ENCODE data around the gene SHLD2.
"Not testable (repeated sequence)": the region's sequence is repeated elsewhere in the genome, so short reads cannot be mapped to it uniquely, and the experiment has no call there.

The SHLD2 gene

DNA sequence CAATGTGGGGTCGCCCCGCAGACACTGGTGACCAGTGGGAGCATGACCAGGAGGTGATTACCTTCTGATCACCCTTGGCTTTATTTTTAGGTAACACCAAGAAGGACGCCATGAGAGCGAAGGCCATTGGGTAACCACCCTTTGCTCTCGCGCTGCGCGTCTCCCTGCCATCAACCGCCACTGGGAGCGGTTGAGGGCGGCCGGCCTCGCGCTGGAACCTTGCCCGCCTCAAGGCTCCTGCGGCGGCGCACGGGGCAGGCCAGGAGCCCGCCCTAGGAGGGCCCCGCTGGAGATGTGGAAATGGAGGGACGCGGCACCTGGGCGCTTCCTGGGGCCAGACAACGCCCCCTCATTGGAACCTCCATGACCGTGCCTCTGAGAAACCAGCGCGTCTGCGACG lies 127.8 kb downstream of the SHLD2 start:
- not testable (repeated sequence) for DNase-seq

DNA sequence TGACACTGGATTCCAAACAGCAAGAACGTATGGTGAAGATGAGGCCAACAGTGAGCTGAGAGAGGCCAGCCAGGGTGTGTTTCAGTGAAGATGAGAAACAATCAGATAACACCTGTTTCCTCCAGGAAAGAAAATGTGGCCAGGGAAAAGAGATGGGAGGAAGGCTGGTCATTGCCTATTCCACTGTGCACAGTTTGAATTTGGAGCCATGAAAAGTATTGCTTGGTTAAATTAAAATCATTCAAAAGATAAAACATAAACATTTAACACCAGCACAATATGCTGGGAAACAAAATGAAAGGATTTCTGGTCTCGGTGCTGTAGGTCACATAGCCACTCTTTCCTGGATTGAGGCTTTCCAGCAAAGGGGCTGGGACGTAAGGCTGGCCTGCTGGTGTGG lies 130.1 kb downstream of the SHLD2 start, which contains the start of gene NUTM2A:
NUTM2A (plus strand) TSS at position 301 of the 400 bp plus-strand sequence. CDS start 383 bp downstream, outside the sequence.
- not testable (repeated sequence) for DNase-seq

DNA sequence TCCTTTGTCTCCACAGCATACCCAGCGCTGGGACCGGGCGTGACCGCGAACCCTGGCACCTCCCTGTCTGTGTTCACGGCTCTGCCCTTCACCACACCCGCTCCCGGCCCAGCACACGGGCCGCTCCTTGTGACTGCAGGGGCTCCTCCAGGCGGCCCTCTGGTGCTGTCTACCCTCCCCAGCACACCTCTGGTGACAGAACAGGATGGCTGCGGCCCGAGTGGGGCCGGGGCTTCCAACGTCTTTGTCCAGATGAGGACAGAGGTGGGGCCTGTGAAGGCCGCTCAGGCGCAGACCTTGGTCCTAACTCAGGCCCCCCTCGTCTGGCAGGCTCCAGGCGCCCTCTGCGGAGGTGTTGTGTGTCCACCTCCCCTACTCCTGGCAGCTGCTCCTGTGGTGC lies 133.2 kb downstream of the SHLD2 start:
- not testable (repeated sequence) for DNase-seq

DNA sequence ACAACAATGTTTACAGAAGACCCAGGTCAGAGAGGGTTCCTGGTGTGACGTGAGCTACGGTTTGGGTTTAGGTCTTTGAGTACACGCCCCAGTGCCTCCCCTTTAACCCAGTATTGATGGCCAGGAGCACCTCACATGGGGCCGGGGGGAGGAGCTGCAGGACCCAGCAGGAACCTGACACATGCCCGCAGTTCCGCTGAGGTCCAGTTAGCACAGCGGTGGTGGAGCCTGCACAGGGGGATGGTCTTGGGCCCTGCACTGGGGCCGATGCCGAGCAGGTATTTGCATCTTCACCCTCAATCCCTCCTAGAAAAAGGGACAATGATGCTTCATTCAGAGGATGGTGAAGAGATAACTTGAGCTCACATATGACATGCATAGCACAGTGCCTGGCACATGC lies 134.2 kb downstream of the SHLD2 start:
- not testable (repeated sequence) for DNase-seq

DNA sequence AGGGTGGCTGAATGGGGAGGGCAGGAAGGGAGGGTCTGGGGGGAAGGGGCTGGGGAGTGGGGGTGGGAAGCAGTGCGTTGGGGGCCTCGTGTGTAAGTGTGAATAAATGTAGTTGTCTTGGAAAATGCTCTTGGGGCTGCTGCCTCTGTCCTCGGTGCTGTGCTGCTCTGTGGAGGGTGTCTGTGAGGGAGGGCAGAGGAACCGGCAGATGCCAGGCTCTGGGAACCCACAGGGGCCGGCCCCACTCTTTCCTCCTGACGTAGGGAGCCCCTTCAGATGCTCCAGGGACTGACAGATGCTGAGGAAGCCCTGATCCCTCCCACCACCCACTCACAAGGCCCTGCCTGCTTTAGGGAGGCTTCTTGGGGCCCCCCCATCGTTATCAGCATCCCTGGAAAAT lies 139.8 kb downstream of the SHLD2 start:
- DNase-seq, result not testable (repeated sequence)

DNA sequence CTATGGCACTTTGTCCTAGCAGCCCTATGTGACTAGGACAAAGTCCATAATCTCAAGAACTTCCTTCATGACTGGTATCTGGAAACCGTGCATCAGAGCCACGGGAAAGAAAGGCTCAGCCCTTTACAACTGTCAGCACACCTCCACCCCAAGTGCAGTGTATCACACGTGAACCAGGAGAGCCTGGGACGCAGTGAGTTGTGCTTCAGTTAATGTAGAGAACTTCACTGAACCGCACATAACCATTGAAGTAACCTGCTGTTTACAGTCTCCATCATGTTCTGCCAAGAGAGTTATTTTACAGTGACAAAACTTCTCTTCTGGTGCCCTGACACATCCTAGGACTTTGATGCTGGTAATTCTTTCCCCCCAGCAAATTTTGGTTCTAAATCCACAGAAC lies 142.2 kb downstream of the SHLD2 start:
- DNase-seq, result not testable (repeated sequence)

DNA sequence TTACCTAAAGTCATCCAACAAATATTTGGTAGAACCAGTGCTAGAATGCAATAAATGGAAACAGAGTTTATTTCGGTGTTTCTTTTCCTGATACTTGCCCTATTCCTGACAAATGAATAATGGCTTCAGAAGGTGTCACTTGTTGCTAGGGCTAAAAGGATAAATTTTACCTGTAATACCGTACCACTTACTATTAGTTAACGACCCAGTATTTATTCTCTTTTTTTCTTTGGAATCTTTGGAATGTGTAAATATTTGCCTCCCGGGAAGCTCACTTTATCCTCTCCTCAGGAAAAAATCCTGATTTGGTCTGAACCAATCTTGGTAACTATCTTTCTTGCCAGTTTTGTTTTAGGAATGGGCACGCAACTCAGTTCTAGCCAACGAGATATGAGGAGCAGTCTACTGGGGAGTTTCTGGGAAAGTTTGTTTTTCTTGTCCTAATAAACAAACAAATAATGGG lies 144.4 kb downstream of the SHLD2 start:
- not testable (repeated sequence) for DNase-seq

Measured in activated CD4-positive, alpha-beta T cell treated with anti-CD3 and anti-CD28 coated beads, Interleukin-2, Interleukin-6, amounts not matched to agents 100 ng/mL and 50 ng/mL, durations not matched to agents 16 hours and 8 hours (primary cell).